Neuronal stem cell (in vitro differentiated cells): ENCODE results near the gene BLOC1S3.

Experiments used
- DNase-seq: peaks from one replicate; pipeline ENCODE4 v3.0.0-alpha.2; 2013; ENCODE audit warnings: low spot score
- H2AFZ ChIP-seq: one replicate; pipeline ENCODE4 v1.6.1; 2013; ENCODE audit warnings: mild to moderate bottlenecking, low read length, inconsistent platforms
- H2AK5ac ChIP-seq: 2 replicates; pipeline ENCODE4 v1.6.1; 2013; ENCODE audit warnings: low read depth, mild to moderate bottlenecking, inconsistent platforms, low read length, moderate library complexity, mixed read lengths
- H2BK120ac ChIP-seq: 2 replicates; pipeline ENCODE4 v1.6.1; 2013; ENCODE audit warnings: low read depth, mild to moderate bottlenecking, inconsistent platforms, low read length, moderate library complexity, mixed read lengths
- H2BK12ac ChIP-seq: one replicate; pipeline ENCODE4 v1.6.1; 2013; ENCODE audit warnings: low read length, inconsistent platforms
- H2BK15ac ChIP-seq: 2 replicates; pipeline ENCODE4 v1.6.1; 2013; ENCODE audit warnings: mild to moderate bottlenecking, low read length, inconsistent platforms, mixed read lengths
- H2BK5ac ChIP-seq: one replicate; pipeline ENCODE4 v1.6.1; 2013; ENCODE audit warnings: inconsistent platforms, mild to moderate bottlenecking, low read length, moderate library complexity
- H3K14ac ChIP-seq: one replicate; pipeline ENCODE4 v1.6.1; 2013; ENCODE audit warnings: low read length, inconsistent platforms
- H3K18ac ChIP-seq: 2 replicates; pipeline ENCODE4 v1.6.1; 2013; ENCODE audit warnings: low read length, inconsistent platforms
- H3K23ac ChIP-seq: 2 replicates; pipeline ENCODE4 v1.6.1; 2013; ENCODE audit warnings: low read depth, mild to moderate bottlenecking, mixed read lengths, low read length, inconsistent platforms; ENCODE audit not compliant: poor library complexity
- H3K27ac ChIP-seq: replicated peaks from 3 replicates; pipeline ENCODE4 v1.5.1; 2013; ENCODE audit warnings: low read length, inconsistent platforms
- H3K27me3 ChIP-seq, 3 experiments: 2 replicates each; pipeline ENCODE4 v1.6.1; 2013; ENCODE audit warnings: low read length in 3 of 3, mild to moderate bottlenecking in 2 of 3, inconsistent platforms in 1 of 3, low read depth in 1 of 3, mixed read lengths in 1 of 3, moderate library complexity in 1 of 3; ENCODE audit not compliant: control insufficient read depth in 3 of 3, insufficient read depth in 3 of 3
- H3K36me3 ChIP-seq, 2 donors: replicated peaks in 1 of 2; 2 replicates each; pipeline ENCODE4 v1.6.1; 2013; ENCODE audit warnings: low read length in 2 of 2; ENCODE audit not compliant: control insufficient read depth in 2 of 2, insufficient read depth in 2 of 2
- H3K4ac ChIP-seq: 2 replicates; pipeline ENCODE4 v1.6.1; 2013; ENCODE audit warnings: inconsistent platforms, mild to moderate bottlenecking, low read length, moderate library complexity
- H3K4me1 ChIP-seq, 2 donors: 1 replicate in 1 of 2; 2 replicates in 1 of 2; pipeline ENCODE4 v1.6.1; 2013; ENCODE audit warnings: low read length in 2 of 2, low read depth in 1 of 2; ENCODE audit not compliant: control insufficient read depth in 2 of 2, insufficient read depth in 1 of 2
- H3K4me2 ChIP-seq: one replicate; pipeline ENCODE4 v1.6.1; 2013; ENCODE audit warnings: mild to moderate bottlenecking, low read length, inconsistent platforms; ENCODE audit not compliant: insufficient read depth, poor library complexity, severe bottlenecking
- H3K4me3 ChIP-seq, 2 donors: 2 replicates each; pipeline ENCODE4 v1.5.1; 2013; ENCODE audit warnings: low read length in 2 of 2, mild to moderate bottlenecking in 2 of 2, inconsistent platforms in 1 of 2, moderate library complexity in 1 of 2
- H3K79me1 ChIP-seq: one replicate; pipeline ENCODE4 v1.6.1; 2013; ENCODE audit warnings: low read depth, mild to moderate bottlenecking, inconsistent platforms, low read length, moderate library complexity
- H3K9ac ChIP-seq: one replicate; pipeline ENCODE4 v1.6.1; 2013; ENCODE audit warnings: mild to moderate bottlenecking, low read depth, low read length, inconsistent platforms; ENCODE audit not compliant: poor library complexity
- H3K9me3 ChIP-seq, 2 donors: replicated peaks in 1 of 2; 2 replicates each; pipeline versions ENCODE3 to v1.6.1; 2013; ENCODE audit warnings: low read length in 2 of 2, mild to moderate bottlenecking in 2 of 2, inconsistent platforms in 1 of 2, low read depth in 1 of 2, mixed read lengths in 1 of 2, moderate library complexity in 1 of 2; ENCODE audit not compliant: control insufficient read depth in 2 of 2, insufficient read depth in 1 of 2
- H4K8ac ChIP-seq: one replicate; pipeline ENCODE4 v1.6.1; 2013; ENCODE audit warnings: low read depth, mild to moderate bottlenecking, inconsistent platforms, low read length, moderate library complexity
- H4K91ac ChIP-seq: one replicate; pipeline ENCODE4 v1.6.1; 2013; ENCODE audit warnings: low read length, low read depth, mild to moderate bottlenecking, inconsistent platforms; ENCODE audit not compliant: poor library complexity
- WGBS, 2 donors: extraction: QIAGEN DNeasy Blood & Tissue Kit; methylation state at CpG; one replicate each; pipeline ENCODE4 v1.1.7; 2013; ENCODE audit warnings: missing lambda C conversion rate in 2 of 2, mixed read lengths in 1 of 2; ENCODE audit not compliant: insufficient read length in 2 of 2, insufficient replicate concordance in 1 of 2; ENCODE audit errors: extremely low coverage in 2 of 2; 5-methylcytosine and 5-hydroxymethylcytosine counted together

The BLOC1S3 gene

GRCh38 chr19:45189971-45190370, 11.4 kb downstream of the BLOC1S3 start:
- Histone ChIP-seq H3K9me3 (no peaks in the 10 kb centered on the region), H4K91ac (no peak overlapping the region), H3K14ac (no peak overlapping the region), H3K27ac (no peak overlapping the region), H3K9ac (no peak overlapping the region), H2BK5ac (no peak overlapping the region), H2AFZ (no peak overlapping the region), H2AK5ac (no peak overlapping the region), H3K4ac (no peak overlapping the region), H3K36me3 (no peaks in the 10 kb centered on the region), H3K23ac (no peak overlapping the region), H3K79me1 (no peaks in the 10 kb centered on the region), H4K8ac (no peak overlapping the region), H2BK12ac (no peak overlapping the region), H3K4me2 (no peak overlapping the region), H3K4me1 (peaks cover 0 to 3% of the 10 kb centered on the region in 2 donors), H2BK120ac (no peak overlapping the region), H3K18ac (no peak overlapping the region), H3K27me3 (no peaks in the 10 kb centered on the region), H2BK15ac (no peak overlapping the region), H3K4me3 (no peak overlapping the region)
- no CpG with 5 or more reads among the region's 1 CpG for WGBS, 2 donors
- no peak for DNase-seq

- WGBS, 2 donors: no CpG with 5 or more reads among the region's 4 CpGs
- no peaks in the 10 kb centered on the region for H3K9me3 ChIP-seq
- H3K4me1 ChIP-seq: peaks cover 0 to 3% of the 10 kb centered on the region in 2 donors
- no peaks in the 10 kb centered on the region for H3K36me3 ChIP-seq
- no peak overlapping the region for H2BK5ac ChIP-seq
- no peaks in the 10 kb centered on the region for H3K27me3 ChIP-seq
- no peak overlapping the region for H3K9ac ChIP-seq
- no peak overlapping the region for H3K4me2 ChIP-seq
- no peak overlapping the region for H3K27ac ChIP-seq
- H4K8ac ChIP-seq: no peak overlapping the region
- no peaks in the 10 kb centered on the region for H3K79me1 ChIP-seq
- H3K23ac ChIP-seq: no peak overlapping the region
- H2AK5ac ChIP-seq: no peak overlapping the region
- no peak overlapping the region for H3K18ac ChIP-seq
- no peak overlapping the region for H2BK120ac ChIP-seq
- H2BK12ac ChIP-seq: no peak overlapping the region
- H2BK15ac ChIP-seq: no peak overlapping the region
- DNase-seq: no peak
- H3K4me3 ChIP-seq: no peak overlapping the region
- no peak overlapping the region for H4K91ac ChIP-seq
- no peak overlapping the region for H3K14ac ChIP-seq
- peak overlapping the region; percentile 60 for H2AFZ ChIP-seq
- no peak overlapping the region for H3K4ac ChIP-seq
Observed at GRCh38 chr19:45191375-45191774, 12.8 kb downstream of the BLOC1S3 start.

- Histone ChIP-seq H3K79me1 (peaks cover 2% of the 10 kb centered on the region), H3K4me2 (no peak overlapping the region), H3K9ac (no peak overlapping the region), H3K18ac (no peak overlapping the region), H2AFZ (no peak overlapping the region), H2BK12ac (no peak overlapping the region), H3K4ac (no peak overlapping the region), H3K23ac (no peak overlapping the region), H2BK5ac (no peak overlapping the region), H4K8ac (no peak overlapping the region), H2BK120ac (no peak overlapping the region), H3K36me3 (no peaks in the 10 kb centered on the region), H2AK5ac (no peak overlapping the region), H4K91ac (no peak overlapping the region), H3K9me3 (no peaks in the 10 kb centered on the region), H3K4me1 (no peaks in the 10 kb centered on the region), H3K14ac (no peak overlapping the region), H3K4me3 (no peak overlapping the region), H3K27ac (no peak overlapping the region), H3K27me3 (no peaks in the 10 kb centered on the region), H2BK15ac (no peak overlapping the region)
- no CpG with 5 or more reads among the region's 6 CpGs for WGBS, 2 donors
- DNase-seq: no peak
Observed at GRCh38 chr19:45195764-45196163, 17.2 kb downstream of the BLOC1S3 start.

- Histone ChIP-seq H3K4ac (no peak overlapping the region), H2BK15ac (no peak overlapping the region), H2AFZ (no peak overlapping the region), H3K4me3 (no peak overlapping the region), H3K79me1 (peaks cover 2% of the 10 kb centered on the region), H3K14ac (no peak overlapping the region), H3K27ac (no peak overlapping the region), H3K23ac (no peak overlapping the region), H4K91ac (no peak overlapping the region), H3K4me1 (no peaks in the 10 kb centered on the region), H3K9ac (no peak overlapping the region), H3K18ac (no peak overlapping the region), H3K9me3 (peaks cover 0 to 2% of the 10 kb centered on the region in 2 donors), H4K8ac (no peak overlapping the region), H3K36me3 (no peaks in the 10 kb centered on the region), H3K27me3 (no peaks in the 10 kb centered on the region), H2AK5ac (no peak overlapping the region), H2BK120ac (no peak overlapping the region), H2BK12ac (no peak overlapping the region), H2BK5ac (no peak overlapping the region), H3K4me2 (no peak overlapping the region)
- DNase-seq: no peak
- WGBS, 2 donors: no CpG with 5 or more reads among the region's 4 CpGs
Observed at GRCh38 chr19:45200568-45200967, 22.0 kb downstream of the BLOC1S3 start.
